ENCODE measurements around the gene SMAD6.

Gene SMAD6

DNA sequence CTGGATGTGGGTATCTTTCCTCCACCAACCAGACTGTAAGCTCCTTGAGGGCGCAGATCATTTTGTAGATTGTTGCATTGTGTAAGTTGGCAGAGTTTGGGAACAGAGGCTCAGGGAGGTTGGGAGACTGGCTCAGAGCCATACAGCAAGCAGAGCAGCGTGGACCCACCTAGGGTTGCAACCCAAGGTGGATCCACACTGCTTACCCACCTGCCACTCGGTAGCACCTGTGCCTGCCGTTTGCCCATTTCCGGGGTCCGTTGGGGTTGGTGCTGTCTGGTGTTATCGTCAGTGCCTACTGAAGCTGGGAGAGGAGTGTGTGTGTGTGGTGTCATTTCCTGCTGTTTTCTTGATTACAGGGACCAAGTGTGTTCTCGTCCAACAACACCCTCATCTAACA is 19.0 kb downstream of the SMAD6 start:
- no peak for DNase-seq (ENCODE audit: low read depth)

DNA sequence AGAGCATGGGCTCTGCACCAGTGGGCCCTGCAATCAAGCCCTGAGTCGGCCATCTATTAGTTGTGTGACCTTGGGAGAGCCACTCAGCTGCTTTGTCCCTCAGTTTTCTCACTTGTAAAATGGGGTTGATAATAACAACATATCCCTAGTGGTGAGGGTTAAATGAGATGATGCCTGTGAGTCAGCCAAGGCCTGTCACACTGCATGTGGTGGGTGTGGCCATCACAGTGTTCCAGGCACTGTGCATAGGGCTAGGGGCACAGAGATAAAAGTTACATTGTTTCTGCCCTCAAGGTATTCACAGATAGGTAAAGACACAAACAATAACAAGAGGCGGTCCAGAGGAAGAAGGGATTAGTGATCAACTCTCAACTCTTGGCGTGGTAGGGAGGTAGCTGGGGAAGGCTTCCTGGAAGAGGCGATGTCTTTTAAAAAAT is 19.5 kb downstream of the SMAD6 start:
- no peak for DNase-seq (ENCODE audit: low read depth)

DNA sequence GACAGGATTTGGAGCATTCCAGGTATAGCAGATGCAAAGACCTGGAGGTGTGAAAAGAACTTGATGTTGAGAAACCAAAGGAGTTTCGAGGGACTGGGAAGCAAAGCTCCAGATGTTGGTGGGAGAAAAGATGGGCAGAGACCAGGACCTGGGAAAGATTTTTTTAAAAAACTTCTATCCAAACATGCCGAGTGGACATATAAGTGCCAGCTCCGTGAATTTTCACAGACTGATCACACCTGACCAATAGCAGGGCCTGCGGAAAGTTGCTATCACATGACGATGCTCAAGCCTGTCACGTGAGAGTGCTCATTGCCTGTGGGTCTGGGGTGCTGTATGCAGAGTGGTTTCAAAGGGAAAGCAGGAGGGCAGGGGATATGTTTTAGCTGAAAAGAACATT is 19.9 kb downstream of the SMAD6 start:
- no peak for DNase-seq (ENCODE audit: low read depth)

DNA sequence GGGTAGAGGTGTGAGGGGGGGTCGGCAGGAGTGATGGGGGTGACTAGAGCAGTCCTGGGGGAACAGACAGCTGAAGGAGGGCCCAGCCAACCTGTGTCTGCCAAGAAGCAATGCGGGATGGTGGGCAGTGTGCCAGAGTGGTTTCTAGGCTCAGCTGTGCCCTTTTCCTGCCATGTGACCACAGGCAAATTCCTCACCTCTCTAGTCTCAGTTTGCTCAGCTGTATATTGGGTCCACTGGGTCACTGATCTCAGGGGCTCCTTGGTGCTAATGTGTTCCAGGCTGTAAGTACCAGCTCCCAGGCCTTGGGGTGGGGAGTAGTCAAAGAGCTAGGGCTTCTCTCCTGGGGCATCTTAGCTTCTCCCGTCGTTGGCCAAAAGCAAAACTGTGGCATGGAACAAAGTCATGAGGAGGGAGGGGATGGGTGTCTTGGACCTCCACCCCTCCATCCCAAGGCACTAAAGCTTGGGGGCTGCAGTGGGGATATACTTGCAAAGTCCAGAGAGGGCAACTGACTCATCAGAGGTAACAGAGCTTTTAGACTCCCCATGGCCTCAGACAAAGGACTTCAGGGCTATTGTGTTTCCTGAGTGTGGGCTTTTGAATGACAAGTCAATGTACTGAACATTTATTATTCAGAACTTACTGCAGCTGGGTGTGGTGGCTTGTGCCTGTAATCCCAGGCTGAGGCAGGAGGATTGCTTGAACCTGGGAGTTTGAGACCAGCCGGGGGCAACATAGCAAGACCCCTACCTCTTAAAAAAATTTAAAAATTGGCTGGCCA is 20.9 kb downstream of the SMAD6 start:
- no peak for DNase-seq (ENCODE audit: low read depth)

DNA sequence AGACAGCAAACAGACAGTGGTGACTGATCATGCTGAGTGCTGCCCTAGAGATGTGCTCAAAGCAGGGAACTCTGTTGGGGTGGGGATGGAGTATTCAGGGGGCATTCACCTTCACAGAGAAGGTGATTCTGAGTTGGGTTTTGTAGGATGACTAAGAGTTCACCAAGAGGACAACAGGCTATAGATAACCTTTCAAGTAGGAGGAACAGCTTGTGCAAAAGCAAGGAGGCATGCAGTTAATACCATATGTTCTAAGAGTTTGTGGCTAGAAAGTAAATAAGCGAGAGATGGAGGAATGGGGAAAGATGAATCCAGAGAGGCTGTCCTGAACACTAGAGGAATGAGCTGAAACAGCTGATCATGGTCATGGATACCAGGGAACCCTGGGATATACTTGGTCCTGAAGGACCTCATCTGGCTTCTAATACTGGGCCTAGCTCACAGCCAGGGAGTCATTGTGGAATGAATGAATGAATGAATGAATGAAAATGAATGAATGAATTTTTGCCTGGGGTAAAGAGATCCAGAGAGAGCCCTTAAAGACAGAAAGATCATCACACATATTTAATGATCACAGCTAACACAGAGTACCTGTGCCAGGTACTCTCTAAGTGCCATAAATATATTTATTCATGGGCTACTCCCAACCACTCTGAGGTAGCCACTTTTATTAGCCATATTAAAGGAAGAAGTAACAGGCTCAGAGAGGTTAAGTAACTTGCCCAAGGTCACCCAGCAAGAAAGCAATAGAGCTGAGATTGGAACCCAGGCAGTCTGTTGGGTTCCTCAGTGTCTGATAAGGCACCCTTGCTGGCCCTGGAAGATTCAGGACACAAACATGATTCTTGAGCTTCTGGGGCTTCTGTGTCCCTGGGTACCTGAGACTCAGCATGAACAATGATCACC is 22.0 kb downstream of the SMAD6 start:
- no peak for DNase-seq (ENCODE audit: low read depth)

DNA sequence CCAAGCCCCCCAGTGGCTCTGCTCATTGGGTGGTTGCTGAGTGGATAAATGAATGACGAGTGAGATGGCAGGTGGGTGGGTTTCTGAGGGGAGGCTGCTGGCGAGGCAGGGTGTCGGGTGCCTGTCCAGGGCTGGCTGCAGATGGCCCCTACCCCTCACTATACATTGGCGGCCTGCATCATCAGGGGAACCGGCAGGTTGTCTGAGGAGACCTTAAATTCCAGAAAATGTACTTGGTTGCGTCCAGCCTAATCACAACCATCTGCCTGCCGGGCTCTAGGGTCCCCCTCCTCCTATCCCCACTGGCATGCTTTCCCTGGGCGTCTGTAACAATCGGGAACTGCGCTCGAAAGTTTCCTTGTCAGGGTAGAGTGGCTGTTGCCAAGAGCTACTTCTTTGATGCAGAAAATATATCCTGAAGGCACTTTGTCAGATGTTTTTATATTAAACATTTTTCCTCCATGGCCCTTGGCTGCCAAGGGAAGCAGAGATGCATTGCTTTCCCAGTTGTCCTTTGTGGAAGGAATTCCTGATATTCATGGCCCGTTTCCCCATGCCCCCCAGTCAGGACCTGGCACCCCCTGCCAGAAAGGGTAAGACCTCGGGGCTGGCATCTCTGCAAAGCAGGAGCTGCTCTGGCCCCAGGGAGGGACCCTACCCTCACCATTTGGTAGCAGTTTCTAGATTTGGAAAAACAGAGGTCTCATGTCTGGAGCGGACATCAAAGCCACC is 22.9 kb downstream of the SMAD6 start:
- no peak for DNase-seq (ENCODE audit: low read depth)

DNA sequence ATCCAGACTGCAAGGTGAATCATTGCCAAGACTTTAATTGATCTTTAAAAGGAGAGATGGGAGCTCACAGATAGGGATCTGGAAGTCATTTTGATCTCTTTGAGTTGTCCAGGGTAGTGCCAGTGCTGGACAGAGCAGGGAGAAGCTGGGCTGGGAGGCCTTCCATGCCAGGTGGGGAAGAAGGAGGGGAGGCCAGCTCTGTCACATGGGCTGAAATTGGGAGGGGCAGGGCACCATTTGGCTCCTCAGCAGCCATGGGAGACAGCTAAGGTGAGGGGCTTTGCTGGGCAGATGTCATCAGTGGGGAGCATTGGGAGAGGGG is 23.4 kb downstream of the SMAD6 start:
- DNase-seq (ENCODE audit: low read depth) = no peak

DNA sequence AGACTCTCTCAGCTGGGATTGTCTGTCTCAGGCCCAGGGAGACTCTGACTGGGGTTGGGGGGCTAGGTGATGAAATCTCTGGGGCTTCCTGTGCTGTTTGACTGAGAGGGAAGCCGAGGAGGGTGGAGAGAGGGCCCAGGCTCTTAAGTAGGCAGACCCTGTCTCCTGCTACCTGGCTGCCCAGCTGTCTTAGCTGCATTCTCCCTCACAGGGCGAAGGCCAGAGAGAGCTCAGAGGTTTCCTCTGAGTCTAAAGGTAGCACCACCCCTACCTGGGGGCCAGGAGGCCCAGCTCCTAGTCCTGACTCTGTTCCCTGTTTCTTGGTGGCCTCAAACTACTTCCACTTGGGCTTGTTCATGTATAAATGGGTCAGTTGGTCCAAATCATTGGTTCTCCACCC is 24.4 kb downstream of the SMAD6 start:
- no peak for DNase-seq (ENCODE audit: low read depth)

DNA sequence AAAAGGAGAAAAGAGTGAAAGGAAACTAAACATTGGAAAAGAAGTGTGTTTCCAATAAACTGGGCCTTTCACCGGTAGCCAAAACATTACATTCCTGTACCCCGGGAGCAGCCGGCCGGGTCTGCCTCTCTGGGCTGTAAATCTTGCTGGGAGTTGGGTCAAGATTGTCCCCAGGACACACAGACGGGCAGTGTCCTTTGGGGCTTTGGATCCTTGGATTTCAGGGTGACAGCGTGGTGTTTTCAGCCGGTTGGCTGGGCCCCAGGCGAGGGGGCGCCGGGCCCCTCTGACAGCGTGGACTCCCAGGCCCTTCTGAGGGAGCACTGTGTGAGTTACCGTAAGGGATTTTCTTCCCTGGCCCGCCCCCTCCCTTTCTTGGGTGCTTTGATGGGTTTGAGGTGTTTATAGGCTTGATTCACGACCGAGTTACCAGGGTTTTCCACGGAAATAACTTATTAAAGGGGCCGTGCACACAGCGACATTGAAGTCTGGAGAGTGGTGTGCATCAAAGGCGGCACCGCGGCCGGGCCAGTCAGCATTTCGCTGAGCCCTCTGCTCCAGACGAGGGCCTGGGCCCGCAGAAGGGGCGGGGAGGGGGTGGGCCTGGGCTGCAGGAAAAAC is 27.4 kb downstream of the SMAD6 start:
- DNase-seq (ENCODE audit: low read depth) = no peak

DNA sequence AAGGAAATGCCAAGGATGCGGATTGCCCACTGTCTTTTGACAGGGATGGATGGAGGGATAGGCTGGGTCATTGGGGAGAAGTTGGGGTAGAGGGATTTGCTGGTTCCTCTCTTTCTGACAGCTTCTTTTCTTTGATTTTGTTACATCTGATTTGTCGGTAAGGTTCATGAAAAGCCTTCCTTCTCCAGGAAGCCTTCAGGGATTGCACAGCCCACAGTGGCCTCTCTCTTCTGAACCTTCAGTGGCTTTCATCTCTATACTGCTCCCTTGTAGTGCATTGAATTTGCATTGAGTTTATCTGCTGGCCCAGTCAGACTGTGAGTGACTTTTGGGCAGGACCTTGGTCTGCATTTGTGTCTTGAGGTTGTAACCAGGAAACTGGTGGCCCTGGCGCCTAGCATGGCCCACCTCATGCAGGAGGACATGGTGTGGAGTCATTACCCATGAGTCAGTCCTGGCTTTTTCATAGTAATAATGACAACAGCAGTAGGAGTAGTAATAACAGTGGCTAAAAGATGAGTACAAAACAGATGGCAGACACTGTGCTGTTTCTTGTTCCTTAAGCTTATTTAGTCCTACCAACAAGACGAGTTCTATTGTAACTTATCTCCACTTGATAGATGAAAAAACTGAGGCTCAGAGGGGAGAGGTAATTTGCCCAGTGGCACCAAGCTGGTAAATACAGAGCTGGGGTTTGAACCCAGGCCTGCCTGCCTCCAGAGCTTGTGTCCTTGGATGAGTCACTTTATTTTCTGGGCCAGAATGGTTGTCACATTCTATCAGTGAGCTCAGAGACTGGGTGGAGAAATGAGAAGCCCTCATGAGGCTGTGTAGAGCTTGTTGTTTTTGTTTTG is 28.4 kb downstream of the SMAD6 start:
- DNase-seq (ENCODE audit: low read depth) = no peak

DNA sequence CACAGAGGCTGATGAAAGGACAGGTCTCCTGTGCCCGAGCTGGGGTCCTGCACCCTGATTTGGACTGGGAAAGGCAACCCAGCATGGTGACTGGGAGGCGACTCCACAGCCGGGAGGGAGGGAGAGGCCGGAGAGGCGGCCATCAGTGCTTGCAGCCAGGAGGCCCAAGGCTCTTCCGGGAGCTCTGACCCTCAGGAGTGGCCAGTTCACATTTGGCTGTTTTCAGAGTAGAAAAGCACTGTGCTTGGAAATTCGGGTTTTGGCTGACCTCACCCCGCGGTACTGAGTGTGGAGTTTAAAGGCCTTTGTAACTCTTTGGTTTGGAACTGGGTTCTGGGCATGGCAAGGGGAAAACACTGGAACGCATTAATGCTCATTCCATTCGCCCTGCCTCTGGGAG is 31.9 kb downstream of the SMAD6 start:
- no peak for DNase-seq (ENCODE audit: low read depth)

DNA sequence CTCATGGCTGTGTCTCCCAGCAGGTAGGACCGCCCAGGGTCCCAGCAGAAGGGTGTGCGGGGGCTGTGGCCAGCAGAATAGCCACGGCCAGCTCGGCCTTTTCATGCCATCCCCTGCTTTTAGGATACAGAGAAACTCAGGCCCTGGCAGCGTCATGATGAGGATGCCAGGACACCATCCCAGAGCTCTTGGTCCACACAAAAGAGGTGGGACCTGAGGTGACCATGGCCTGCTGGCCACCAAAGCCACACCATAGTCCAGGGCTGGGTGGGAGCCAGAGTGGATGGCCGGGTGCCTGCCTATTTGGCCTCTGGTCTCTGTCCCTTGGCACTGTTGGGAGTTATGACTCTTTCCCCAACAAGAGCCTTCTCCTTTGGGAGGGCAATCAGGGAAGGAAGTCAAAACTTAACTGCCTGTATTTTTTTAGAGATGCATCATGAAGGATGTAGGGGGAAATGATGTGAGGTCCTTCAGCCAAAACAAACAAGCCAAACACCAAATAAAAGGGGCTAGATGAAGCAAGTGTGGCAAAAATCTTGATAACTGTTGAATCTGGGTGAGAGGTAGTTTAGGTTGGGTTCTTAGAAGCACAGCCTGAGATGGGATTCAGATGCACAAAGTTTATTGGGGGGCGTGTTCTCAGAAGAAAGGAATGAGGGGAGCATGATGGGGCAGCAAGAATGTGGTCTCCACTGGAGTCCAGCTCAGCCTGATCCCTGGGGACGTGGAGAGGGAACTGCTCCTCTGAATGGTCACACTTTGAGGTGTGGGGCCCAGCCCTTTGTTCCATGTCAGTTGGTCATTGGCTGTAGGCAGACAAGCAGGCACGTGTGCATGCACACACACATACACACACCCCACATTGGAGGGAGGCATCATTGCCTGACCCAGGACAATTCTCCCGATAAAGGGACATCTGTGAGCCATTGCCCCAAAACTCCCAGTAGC is 33.2 kb downstream of the SMAD6 start:
- no peak for DNase-seq (ENCODE audit: low read depth)

DNA sequence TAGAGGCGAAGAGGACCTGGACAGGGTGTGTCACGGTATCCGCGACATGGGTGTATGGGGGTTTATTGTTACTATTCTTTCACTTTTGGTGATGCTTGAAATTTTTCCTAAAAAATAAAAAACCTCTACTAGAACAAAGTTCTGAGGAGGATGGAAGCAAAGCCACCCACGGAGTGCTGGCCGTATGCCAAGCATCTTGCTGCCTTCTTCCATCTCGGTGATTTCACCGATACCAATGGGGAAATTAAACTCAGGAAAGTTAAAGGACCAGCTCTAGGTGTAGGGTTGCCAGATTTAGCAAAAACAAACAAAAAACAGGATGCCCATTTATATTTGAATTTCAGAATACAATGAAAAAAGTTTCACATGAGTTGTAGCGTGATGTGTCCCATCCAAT is 33.9 kb downstream of the SMAD6 start:
- no peak for DNase-seq (ENCODE audit: low read depth)

DNA sequence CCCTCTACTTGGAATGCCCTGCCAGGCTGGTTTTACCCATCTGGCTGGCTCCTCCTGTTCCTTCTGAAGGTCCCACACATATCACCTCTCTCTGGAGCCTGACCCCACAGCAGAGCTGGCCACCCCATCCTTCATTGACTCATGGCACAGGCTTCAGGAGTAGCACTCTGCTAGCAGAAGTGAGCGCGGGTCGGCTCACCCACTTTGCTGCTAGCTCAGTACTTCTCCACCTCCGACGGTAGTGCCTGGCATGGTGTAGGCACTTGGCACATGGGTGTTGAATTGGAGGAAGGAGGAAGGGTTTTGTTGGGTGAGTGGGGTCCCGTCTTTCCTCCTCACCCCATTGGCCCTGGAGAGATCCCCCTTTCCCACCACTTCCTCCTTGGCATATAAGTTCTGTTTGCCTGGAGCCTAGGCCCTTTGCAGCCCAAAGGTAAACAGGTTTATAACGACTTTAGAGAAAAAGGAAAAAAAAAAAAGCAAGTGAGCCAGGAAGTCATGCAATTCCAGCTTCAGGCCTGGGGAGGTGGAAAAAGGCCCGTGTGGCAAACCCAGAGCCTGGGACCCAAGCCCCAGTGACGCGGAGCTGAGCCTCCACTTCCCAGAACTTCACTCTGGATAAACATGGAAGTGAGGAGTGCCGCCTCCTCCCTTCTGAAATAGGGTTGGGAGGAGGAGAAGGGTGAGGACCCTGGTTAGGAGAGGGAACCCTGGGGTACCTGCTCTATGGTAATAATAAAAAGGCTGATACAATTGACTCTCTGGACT is 35.4 kb downstream of the SMAD6 start:
- DNase-seq (ENCODE audit: low read depth) = no peak

DNA sequence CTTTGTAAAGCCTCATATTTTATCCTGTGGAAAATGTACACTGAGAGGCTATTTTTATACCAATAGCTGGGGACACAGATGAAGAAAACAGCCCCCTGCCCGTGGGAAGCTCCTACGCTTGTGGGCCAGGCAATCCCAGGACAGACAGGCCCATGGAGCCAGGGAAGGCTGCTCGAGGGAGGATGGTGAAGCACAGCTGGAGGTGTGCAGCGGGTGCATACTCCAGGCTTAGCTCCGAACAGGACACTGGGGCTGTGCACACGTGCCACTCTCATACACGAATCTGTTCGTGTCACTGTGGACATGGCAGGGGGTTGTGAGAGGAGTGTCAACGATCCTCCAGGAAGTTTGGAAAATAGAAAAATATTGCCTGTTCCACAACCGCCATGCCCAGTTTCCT is 36.1 kb downstream of the SMAD6 start:
- no peak for DNase-seq (ENCODE audit: low read depth)

DNA sequence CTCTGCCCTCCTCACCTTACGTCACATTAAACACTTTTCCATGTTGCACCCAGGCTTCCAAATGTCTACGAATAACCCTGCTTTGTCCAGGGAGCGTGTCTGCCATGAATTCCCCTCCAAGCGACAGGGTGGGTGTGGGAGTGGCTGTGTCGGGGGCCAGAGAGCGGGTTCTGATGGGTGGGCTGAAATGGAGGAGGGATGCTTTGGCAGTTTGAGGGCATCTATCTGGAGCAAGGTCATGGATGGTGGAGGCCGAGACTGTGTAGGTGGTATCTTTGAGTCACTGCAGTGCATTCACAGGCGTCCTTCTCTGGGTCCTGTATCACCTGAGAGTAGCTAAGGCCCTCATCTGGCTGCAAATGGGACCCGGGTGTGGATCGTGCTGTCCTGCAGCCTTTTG is 36.6 kb downstream of the SMAD6 start:
- no peak for DNase-seq (ENCODE audit: low read depth)

DNA sequence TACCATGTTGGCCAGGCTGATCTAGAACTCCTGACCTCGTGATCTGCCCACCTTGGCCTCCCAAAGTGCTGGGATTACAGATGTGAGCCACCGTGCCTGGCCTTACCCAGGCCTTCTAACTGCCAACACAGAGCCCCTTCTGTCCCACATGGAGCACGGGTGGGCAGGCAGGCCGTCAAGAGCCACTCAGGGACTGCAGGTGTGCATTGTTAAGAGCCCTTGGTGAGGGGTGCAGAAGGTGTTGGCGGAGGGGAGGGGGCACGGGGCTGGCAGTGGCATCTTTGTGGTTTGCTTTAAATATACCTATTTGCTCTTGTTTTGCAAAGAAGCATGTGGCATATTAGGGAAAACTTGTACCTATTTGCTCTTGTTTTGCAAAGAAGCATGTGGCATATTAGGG is 37.3 kb downstream of the SMAD6 start:
- no peak for DNase-seq (ENCODE audit: low read depth)

DNA sequence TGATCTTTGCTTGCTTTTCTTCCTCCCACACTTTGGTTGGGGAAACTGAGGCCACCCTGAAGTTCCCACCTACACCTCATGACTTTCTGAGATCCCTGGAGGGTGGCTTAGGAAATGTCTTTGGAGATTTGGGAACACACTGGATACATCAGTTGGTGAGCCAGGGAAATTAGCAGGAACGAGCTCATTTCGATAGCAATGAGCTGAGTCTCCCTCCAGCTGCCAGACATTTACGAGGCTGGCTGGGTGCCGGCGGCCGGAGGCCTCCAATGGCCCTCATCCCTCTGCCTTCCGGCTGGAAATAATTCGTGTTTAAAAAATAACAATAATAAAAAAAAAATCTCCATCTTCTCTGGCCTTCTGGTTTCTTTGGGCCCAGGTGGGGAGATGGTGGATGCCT is 38.8 kb downstream of the SMAD6 start:
- no peak for DNase-seq (ENCODE audit: low read depth)

DNA sequence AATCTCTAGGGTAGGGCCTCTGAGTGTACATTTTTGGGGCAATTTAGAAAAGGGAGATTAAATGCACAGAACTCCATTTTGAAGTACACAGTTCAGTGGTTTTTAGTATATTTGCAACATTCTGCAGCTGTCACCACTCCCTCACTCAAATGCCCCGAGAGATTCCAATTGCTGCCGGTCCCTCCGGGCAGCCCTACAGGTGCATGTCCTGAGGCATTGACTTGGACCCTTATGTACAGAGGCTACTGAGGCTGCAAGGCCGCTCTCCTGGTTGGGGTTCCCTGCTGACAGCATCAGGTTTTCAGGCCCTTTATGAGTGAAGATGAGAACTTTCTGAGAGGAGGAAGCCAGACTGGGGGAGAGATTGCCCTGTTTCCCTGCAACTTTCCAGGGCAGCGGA is 39.6 kb downstream of the SMAD6 start:
- no peak for DNase-seq (ENCODE audit: low read depth)

DNA sequence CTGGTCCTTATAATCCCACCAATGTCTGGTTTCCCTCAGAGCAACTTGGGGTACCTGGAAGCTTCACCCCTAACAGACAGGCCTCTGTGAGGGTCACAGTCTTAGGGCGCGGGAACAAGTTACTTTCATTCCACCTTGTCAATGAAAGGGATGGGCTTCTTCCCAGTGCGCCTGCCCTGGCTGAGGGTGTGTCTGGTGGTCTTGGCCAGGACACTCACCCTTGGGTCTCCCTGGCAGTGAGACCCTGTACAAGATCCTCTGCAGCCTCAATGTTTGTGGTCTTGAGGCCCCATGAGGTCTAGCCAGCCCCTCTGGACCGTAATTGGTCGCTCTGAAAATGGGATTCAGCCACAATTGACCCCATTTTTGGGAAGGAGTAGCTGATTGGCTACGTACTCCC is 40.2 kb downstream of the SMAD6 start:
- DNase-seq (ENCODE audit: low read depth) = no peak

Data from activated T-cell treated with anti-CD3 and anti-CD28 coated beads for 48 hours (primary cell).